MCF 10A (cell line): Measurements from ENCODE around the gene ACSS3. TPM values are rescaled to one million over a fixed set of nuclear protein-coding genes. Genes with fewer than 3 reads are reported as not detected.

Experiments
- BruUV-seq: library from RNA; stranded (reverse); fragments of 400-500 nt; replicated peaks from 2 replicates; lab custom pipeline; 2021; lab: Mats Ljungman, UMichigan
- CTCF ChIA-PET: fragments of 300-600 bp; sonication (Branson Sonifier 250); formaldehyde crosslinking; extraction: SDS; loops from one replicate; lab custom pipeline; 2021; ENCODE audit warnings: antibody characterized with exemption, inconsistent platforms; lab: Yijun Ruan, JAX
- POLR2A ChIA-PET: fragments of 300-600, 350-650 bp; sonication (Branson Sonifier 250); formaldehyde crosslinking; extraction: SDS; loops from one replicate; lab custom pipeline; 2020; ENCODE audit warnings: antibody characterized with exemption, inconsistent platforms; lab: Yijun Ruan, JAX
- DNase-seq: peaks from one replicate; pipeline ENCODE4 v3.0.0-alpha.2; 2018; ENCODE audit not compliant: unreplicated experiment
- H3K27ac Mint-ChIP-seq: one replicate; pipeline ENCODE4 v1.8.0; 2022; ENCODE audit warnings: mild to moderate bottlenecking, low read depth, mixed read lengths; ENCODE audit not compliant: unreplicated experiment
- H3K27me3 Mint-ChIP-seq: one replicate; pipeline ENCODE4 v1.8.0; 2022; ENCODE audit warnings: mixed read lengths; ENCODE audit not compliant: insufficient read depth, unreplicated experiment
- H3K36me3 Mint-ChIP-seq: one replicate; pipeline ENCODE4 v1.8.0; 2022; ENCODE audit warnings: mild to moderate bottlenecking, moderate library complexity, mixed read lengths; ENCODE audit not compliant: insufficient read depth, unreplicated experiment
- H3K4me1 Mint-ChIP-seq: one replicate; pipeline ENCODE4 v1.8.0; 2022; ENCODE audit warnings: mixed read lengths; ENCODE audit not compliant: insufficient read depth, unreplicated experiment
- H3K4me3 Mint-ChIP-seq: one replicate; pipeline ENCODE4 v1.8.0; 2022; ENCODE audit warnings: mild to moderate bottlenecking, moderate library complexity, mixed read lengths; ENCODE audit not compliant: unreplicated experiment
- H3K9me3 Mint-ChIP-seq: one replicate; pipeline ENCODE4 v1.8.0; 2022; ENCODE audit warnings: mixed read lengths; ENCODE audit not compliant: unreplicated experiment
- CTCF ChIP-seq: fragments of 200-600 bp; IDR thresholded peaks from one replicate; pipeline ENCODE4 v1.8.0; 2022; ENCODE audit warnings: antibody characterized with exemption, mild to moderate bottlenecking; ENCODE audit not compliant: unreplicated experiment
- intact Hi-C: fragments of 100-400 bp; cut with micrococcal nuclease; formaldehyde crosslinking; loops from 2 replicates; pipeline ENCODE4 v1.14.1; 2022
- total RNA-seq: library from RNA; stranded (reverse); gene quantifications from 2 replicates; pipeline ENCODE4 v1.2.3, GENCODE V29; 2022

The ACSS3 gene
- total RNA-seq, 1 experiment from 2014 or later, result not detected

GRCh38 chr12:81136519-81136918 is 58.6 kb downstream of the ACSS3 start:
- Mint-ChIP-seq H3K27ac (no peak overlapping the region), H3K4me1 (peaks cover 5% of the 10 kb centered on the region), H3K36me3 (no peaks in the 10 kb centered on the region), H3K9me3 (no peaks in the 10 kb centered on the region), H3K27me3 (peaks cover 16% of the 10 kb centered on the region), H3K4me3 (no peak overlapping the region)
- DNase-seq, result no peak
- TF ChIP-seq CTCF, result no peak
- intact Hi-C loops, result no loop called here
- BruUV-seq, result no TSS peak
- ChIA-PET CTCF (interaction anchor here (0.5 to 0.6 kb wide), 2 partner anchors 623 to 727 kb away, joined by 3 read pairs; no protein-coding TSS in a partner anchor), POLR2A (interaction anchor here (0.6 to 0.7 kb wide), 2 partner anchors 42 to 370 kb away, joined by 3 read pairs; no protein-coding TSS in a partner anchor)

- H3K27me3 Mint-ChIP-seq, result peaks cover 16% of the 10 kb centered on the region
- no TSS peak for BruUV-seq
- TF ChIP-seq CTCF, result no peak
- ChIA-PET CTCF (interaction anchor here (0.7 to 1.9 kb wide), 4 partner anchors 24 to 543 kb away, joined by 3 to 5 read pairs (median 4); no protein-coding TSS in a partner anchor), POLR2A (no interaction called here)
- no peak for DNase-seq
- no peak overlapping the region for H3K27ac Mint-ChIP-seq
- H3K9me3 Mint-ChIP-seq, result no peaks in the 10 kb centered on the region
- no peak overlapping the region for H3K4me3 Mint-ChIP-seq
- intact Hi-C loops, result no loop called here
- H3K4me1 Mint-ChIP-seq, result peaks cover 5% of the 10 kb centered on the region
- no peaks in the 10 kb centered on the region for H3K36me3 Mint-ChIP-seq
Observed at GRCh38 chr12:81137801-81138200, 59.9 kb downstream of the ACSS3 start.

- CTCF ChIA-PET, result interaction anchor here (1.4 to 3.0 kb wide), 2 partner anchors 12 kb away, joined by 4 to 12 read pairs; no protein-coding TSS in a partner anchor
Observed at GRCh38 chr12:81141217-81141616, 63.3 kb downstream of the ACSS3 start.

GRCh38 chr12:81143057-81143456 is 65.2 kb downstream of the ACSS3 start:
- peaks cover 5% of the 10 kb centered on the region for H3K4me1 Mint-ChIP-seq
- ChIA-PET POLR2A (no interaction called here), CTCF (no interaction called here)
- no TSS peak for BruUV-seq
- H3K9me3 Mint-ChIP-seq, result no peaks in the 10 kb centered on the region
- no peaks in the 10 kb centered on the region for H3K27me3 Mint-ChIP-seq
- DNase-seq, result no peak
- no peak overlapping the region for H3K27ac Mint-ChIP-seq
- no peak overlapping the region for H3K4me3 Mint-ChIP-seq
- intact Hi-C loops, result loop anchor here (10.0 kb wide), 1 partner anchor 112 kb away; no protein-coding TSS in a partner anchor
- no peak for TF ChIP-seq CTCF
- no peaks in the 10 kb centered on the region for H3K36me3 Mint-ChIP-seq

More at GRCh38 chr12:81141217-81141616, 63.3 kb downstream of the ACSS3 start:
- Mint-ChIP-seq H3K9me3 (no peaks in the 10 kb centered on the region), H3K4me1 (peaks cover 5% of the 10 kb centered on the region), H3K27ac (no peak overlapping the region), H3K4me3 (no peak overlapping the region), H3K27me3 (peaks cover 12% of the 10 kb centered on the region), H3K36me3 (no peaks in the 10 kb centered on the region)
- POLR2A ChIA-PET, result no interaction called here
- no peak for TF ChIP-seq CTCF
- BruUV-seq, result no TSS peak
- DNase-seq, result peak; percentile 24
- intact Hi-C loops, result loop anchor here (10.0 kb wide), 1 partner anchor 114 kb away; no protein-coding TSS in a partner anchor
